ENCODE data around the gene PLEKHA5. TPM values are rescaled to one million over a fixed set of nuclear protein-coding genes. Genes with fewer than 3 reads are reported as not detected.
A peak's percentile ranks its signal among the peaks of the same experiment; 100 is the strongest.

PLEKHA5 gene
- polyA plus RNA-seq, 1 donor (not counting 4 experiments of a cell fraction or from before 2014, with no cell fraction given) = 21.7 TPM

DNA sequence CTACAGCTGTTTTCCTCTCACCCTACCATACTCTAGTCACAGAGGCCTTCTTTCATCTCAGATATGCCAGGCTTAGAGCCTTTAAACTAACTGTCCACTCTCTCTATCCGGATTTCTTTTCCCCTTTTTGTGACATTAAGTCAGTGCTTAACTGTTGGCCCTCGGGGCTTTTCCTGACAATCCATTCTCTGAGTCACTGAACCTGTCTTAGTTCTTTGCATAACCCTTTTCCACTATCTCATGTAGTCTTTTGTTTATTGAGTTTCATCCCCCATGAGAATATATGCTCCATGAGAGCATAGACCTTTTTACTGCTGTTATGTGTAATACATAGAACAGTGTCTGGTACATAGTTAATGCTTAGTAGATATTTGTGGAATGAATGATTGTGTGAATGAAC lies 68.7 kb downstream of the PLEKHA5 start:
- Histone ChIP-seq H3K4me1 (ENCODE audit: control insufficient read depth, extremely low read depth, insufficient read depth, low read length) (peaks cover 15% of the 10 kb centered on the region), H3K79me2 (ENCODE audit: control insufficient read depth, insufficient read depth, low read length) (peaks cover 42% of the 10 kb centered on the region), H4K20me1 (ENCODE audit: control insufficient read depth, extremely low read depth, insufficient read depth, low read length) (peaks cover 4% of the 10 kb centered on the region), H3K9ac (ENCODE audit: control insufficient read depth, extremely low read depth, insufficient read depth, low read length) (no peak overlapping the region), H3K4me2 (ENCODE audit: control insufficient read depth, extremely low read depth, insufficient read depth, low read depth, low read length) (peak overlapping the region; percentile 30), H2AFZ (ENCODE audit: control insufficient read depth, low read length) (no peak overlapping the region), H3K36me3 (ENCODE audit: control insufficient read depth in 2 of 2, extremely low read depth in 1 of 2, insufficient read depth in 2 of 2, low read length in 2 of 2) (no peaks in the 10 kb centered on the region), H3K27ac (ENCODE audit: control insufficient read depth, insufficient read depth, low read length) (no peak overlapping the region), H3K4me3 (ENCODE audit: control insufficient read depth in 2 of 3, extremely low read depth in 1 of 3, insufficient read depth in 2 of 3, low read depth in 1 of 3, low read length in 3 of 3) (no peak overlapping the region), H3K27me3 (ENCODE audit: control insufficient read depth, extremely low read depth, insufficient read depth, low read length) (no peaks in the 10 kb centered on the region), H3K9me1 (ENCODE audit: control insufficient read depth, extremely low read depth, insufficient read depth, low read length) (no peaks in the 10 kb centered on the region), H3K9me3 (ENCODE audit: control insufficient read depth, low read depth, low read length) (no peaks in the 10 kb centered on the region)
- no peak for TF ChIP-seq EZH2 (IDR thresholded peaks at IDR 0.05; ENCODE audit: low read length)
- TF ChIP-seq, protein P1, sequence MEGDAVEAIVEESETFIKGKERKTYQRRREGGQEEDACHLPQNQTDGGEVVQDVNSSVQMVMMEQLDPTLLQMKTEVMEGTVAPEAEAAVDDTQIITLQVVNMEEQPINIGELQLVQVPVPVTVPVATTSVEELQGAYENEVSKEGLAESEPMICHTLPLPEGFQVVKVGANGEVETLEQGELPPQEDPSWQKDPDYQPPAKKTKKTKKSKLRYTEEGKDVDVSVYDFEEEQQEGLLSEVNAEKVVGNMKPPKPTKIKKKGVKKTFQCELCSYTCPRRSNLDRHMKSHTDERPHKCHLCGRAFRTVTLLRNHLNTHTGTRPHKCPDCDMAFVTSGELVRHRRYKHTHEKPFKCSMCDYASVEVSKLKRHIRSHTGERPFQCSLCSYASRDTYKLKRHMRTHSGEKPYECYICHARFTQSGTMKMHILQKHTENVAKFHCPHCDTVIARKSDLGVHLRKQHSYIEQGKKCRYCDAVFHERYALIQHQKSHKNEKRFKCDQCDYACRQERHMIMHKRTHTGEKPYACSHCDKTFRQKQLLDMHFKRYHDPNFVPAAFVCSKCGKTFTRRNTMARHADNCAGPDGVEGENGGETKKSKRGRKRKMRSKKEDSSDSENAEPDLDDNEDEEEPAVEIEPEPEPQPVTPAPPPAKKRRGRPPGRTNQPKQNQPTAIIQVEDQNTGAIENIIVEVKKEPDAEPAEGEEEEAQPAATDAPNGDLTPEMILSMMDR (optimal IDR thresholded peaks at IDR 0.05 in 1 of 3, IDR thresholded peaks at IDR 0.05 in 1 of 3, conservative IDR thresholded peaks at IDR 0.05 in 1 of 3; ENCODE audit: extremely low read depth in 1 of 3, insufficient read depth in 2 of 3, low read length in 3 of 3) = no peak
- FAIRE-seq = peak; percentile 80
- DNase-seq (ENCODE audit: low read depth, low spot score) = peak; percentile 15
- dilution Hi-C loops (cut with MboI; ENCODE audit: extremely low pct_ligation_motif_present, low sequenced_read_pairs) = no loop called here

DNA sequence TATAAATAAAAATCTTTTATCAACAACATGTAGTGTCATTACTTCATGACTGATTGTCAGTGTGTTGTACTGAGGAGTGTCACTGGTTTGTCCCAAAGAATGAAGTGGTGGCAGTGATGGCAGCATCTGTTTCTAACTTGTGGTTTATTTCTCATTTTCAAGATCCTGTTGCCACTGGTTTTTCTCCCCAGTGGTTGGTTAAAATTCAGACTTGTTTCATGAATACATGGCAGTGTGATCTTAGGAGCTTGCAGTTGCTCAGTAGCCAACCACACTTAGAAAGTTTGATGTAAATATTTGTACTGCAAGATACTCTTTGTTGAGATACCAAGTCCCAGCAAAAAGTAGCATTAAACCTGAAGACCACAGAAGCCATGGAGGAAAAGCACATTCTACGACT lies 69.8 kb downstream of the PLEKHA5 start:
- no peak overlapping the region for H2AFZ ChIP-seq (ENCODE audit: control insufficient read depth, low read length)
- peaks cover 42% of the 10 kb centered on the region for H3K79me2 ChIP-seq (ENCODE audit: control insufficient read depth, insufficient read depth, low read length)
- no peaks in the 10 kb centered on the region for H3K27me3 ChIP-seq (ENCODE audit: control insufficient read depth, extremely low read depth, insufficient read depth, low read length)
- H3K36me3 ChIP-seq (ENCODE audit: control insufficient read depth in 2 of 2, extremely low read depth in 1 of 2, insufficient read depth in 2 of 2, low read length in 2 of 2) = no peaks in the 10 kb centered on the region
- no peak overlapping the region for H3K4me3 ChIP-seq (ENCODE audit: control insufficient read depth in 2 of 3, extremely low read depth in 1 of 3, insufficient read depth in 2 of 3, low read depth in 1 of 3, low read length in 3 of 3)
- no peak overlapping the region for H3K9ac ChIP-seq (ENCODE audit: control insufficient read depth, extremely low read depth, insufficient read depth, low read length)
- H4K20me1 ChIP-seq (ENCODE audit: control insufficient read depth, extremely low read depth, insufficient read depth, low read length) = peaks cover 4% of the 10 kb centered on the region
- TF ChIP-seq, protein P1 (optimal IDR thresholded peaks at IDR 0.05 in 1 of 3, IDR thresholded peaks at IDR 0.05 in 1 of 3, conservative IDR thresholded peaks at IDR 0.05 in 1 of 3; ENCODE audit: extremely low read depth in 1 of 3, insufficient read depth in 2 of 3, low read length in 3 of 3) = no peak
- no peak for TF ChIP-seq EZH2 (IDR thresholded peaks at IDR 0.05; ENCODE audit: low read length)
- no peak for DNase-seq (ENCODE audit: low read depth, low spot score)
- H3K4me2 ChIP-seq (ENCODE audit: control insufficient read depth, extremely low read depth, insufficient read depth, low read depth, low read length) = no peak overlapping the region
- dilution Hi-C loops (cut with MboI; ENCODE audit: extremely low pct_ligation_motif_present, low sequenced_read_pairs) = no loop called here
- H3K9me3 ChIP-seq (ENCODE audit: control insufficient read depth, low read depth, low read length) = no peaks in the 10 kb centered on the region
- peaks cover 15% of the 10 kb centered on the region for H3K4me1 ChIP-seq (ENCODE audit: control insufficient read depth, extremely low read depth, insufficient read depth, low read length)
- no peaks in the 10 kb centered on the region for H3K9me1 ChIP-seq (ENCODE audit: control insufficient read depth, extremely low read depth, insufficient read depth, low read length)
- FAIRE-seq = no peak
- no peak overlapping the region for H3K27ac ChIP-seq (ENCODE audit: control insufficient read depth, insufficient read depth, low read length)

Data from keratinocyte (primary cell).